Heart right ventricle (tissue), 16 donors: Measurements from ENCODE around the gene GSE1. TPM values are rescaled to one million over a fixed set of nuclear protein-coding genes. Genes with fewer than 3 reads are reported as not detected.

ENCODE experiments used
- ATAC-seq, 8 donors: fragments of 200-7000 bp; cut with Tn5 transposase; one replicate each; pipeline ENCODE4 v1.9.1; 2020; ENCODE audit warnings: mild to moderate bottlenecking in 8 of 8, moderate library complexity in 8 of 8, moderate number of reproducible peaks in 1 of 8
- DNase-seq, 2 donors: peaks; one replicate each; pipeline ENCODE4 v3.0.0-alpha.2; 2020
- H3K27ac ChIP-seq, 10 donors: fragments of 200-600 bp; sonication (generic) in 2 of 10; one replicate each; pipeline versions ENCODE4 v1.5.0 to v1.8.0; 2020 to 2022; ENCODE audit warnings: mild to moderate bottlenecking in 3 of 10
- H3K27me3 ChIP-seq, 7 donors: fragments of 200-600 bp; one replicate each; pipeline ENCODE4 v1.8.0; 2021 to 2022; ENCODE audit warnings: mild to moderate bottlenecking in 2 of 7
- H3K36me3 ChIP-seq, 9 donors: fragments of 200-600 bp; sonication (generic) in 1 of 9; one replicate each; pipeline versions ENCODE4 v1.5.0 to v1.8.0; 2020 to 2022; ENCODE audit warnings: mild to moderate bottlenecking in 2 of 9
- H3K4me1 ChIP-seq, 9 donors: fragments of 200-600 bp; sonication (generic) in 1 of 9; one replicate each; pipeline versions ENCODE4 v1.5.0 to v1.8.0; 2020 to 2022; ENCODE audit warnings: mild to moderate bottlenecking in 4 of 9
- H3K4me3 ChIP-seq, 10 donors: fragments of 200-600 bp; sonication (generic) in 2 of 10; one replicate each; pipeline versions ENCODE4 v1.5.0 to v1.8.0; 2020 to 2022; ENCODE audit warnings: mild to moderate bottlenecking in 7 of 10, moderate library complexity in 2 of 10
- H3K9me3 ChIP-seq, 11 donors: fragments of 200-600 bp in 10 of 11; sonication (generic) in 2 of 11; one replicate each; pipeline versions ENCODE4 v1.5.0 to v1.8.0; 2013 to 2022; ENCODE audit warnings: mild to moderate bottlenecking in 2 of 11, control low read depth in 1 of 11, moderate library complexity in 1 of 11
- WGBS, 2 donors: extraction: QIAGEN DNeasy Blood & Tissue Kit; methylation state at CpG; one replicate each; pipeline ENCODE4 v1.1.7; 2013; ENCODE audit warnings: inconsistent platforms in 1 of 2; 5-methylcytosine and 5-hydroxymethylcytosine counted together
- intact Hi-C, 10 donors: fragments of 100-400 bp; cut with DNase I; formaldehyde crosslinking; loops; one replicate each; pipeline versions ENCODE4 v1.11.1 to v1.14.2; 2022
- polyA plus RNA-seq, 2 donors: library from polyadenylated mRNA; stranded (reverse); fragments of 200-250 nt; gene quantifications; one replicate each; pipeline ENCODE4 v1.2.3, GENCODE V29; 2013
- total RNA-seq, 10 donors: library from RNA; stranded (reverse); fragmentation: NEBNext Ultra II Directional in 3 of 10; extraction: Animal tissue kit (Norgen Biotek cat#: 25700) in 3 of 10; gene quantifications; one replicate each; pipeline versions ENCODE4 v1.2.1 to v1.2.4, GENCODE V29; 2021 to 2023
- TF ChIP-seq, protein P1 (sequence below), 9 donors: fragments of 200-600 bp; sonication (generic) in 2 of 9; IDR thresholded peaks; one replicate each; pipeline versions ENCODE4 v1.5.0 to v1.8.0; 2021 to 2022; ENCODE audit warnings: antibody characterized with exemption in 9 of 9, mild to moderate bottlenecking in 5 of 9, moderate library complexity in 1 of 9
- donor health status: Arrhythmogenic right ventricular cardiomyopathy.
- donor health status: ischemic (EF 13 %, LVEDD 7.1; RV severe dilation, severe dysfunction).
- donor health status: healthy with polysubstance abuse.
- donor health status: DM: no; HTN: yes; CAD: no.
- donor health status: DM: no; HTN: no; CAD: no.
- donor health status: ischemic (EF 25% LVEDD 6.9; RV normal size, moderate dysfunction).
- donor health status: ischemic (EF 25% LVEDD 5.7; RV mildly dilated, moderate dysfunction).
- donor health status: healthy.
- donor health status: DM: yes; HTN: yes; CAD: no.
- donor health status: Ischemic cardiomyopathy.
- donor health status: ischemic (EF 35%, LVEDD 5.7; RV mildly dilated, moderate dysfunction).
- donor health status: nonischemic (EF 11% LVEDD 7.7; RV severe dilation, severe dysfunction).
- donor health status: DM: yes; HTN: yes; CAD: no.
- donor health status: PGD.
- donor health status: ischemic (EF 29% LVEDD 5.4; RV normal size, mild dysfunction).
- donor health status: nonischemic (EF 23%, LVEDD 6.1; RV moderate dilation, normal function).

Gene GSE1
- total and polyA plus RNA-seq, 12 donors = 15.6 to 53.2 (median 32.6) TPM

DNA sequence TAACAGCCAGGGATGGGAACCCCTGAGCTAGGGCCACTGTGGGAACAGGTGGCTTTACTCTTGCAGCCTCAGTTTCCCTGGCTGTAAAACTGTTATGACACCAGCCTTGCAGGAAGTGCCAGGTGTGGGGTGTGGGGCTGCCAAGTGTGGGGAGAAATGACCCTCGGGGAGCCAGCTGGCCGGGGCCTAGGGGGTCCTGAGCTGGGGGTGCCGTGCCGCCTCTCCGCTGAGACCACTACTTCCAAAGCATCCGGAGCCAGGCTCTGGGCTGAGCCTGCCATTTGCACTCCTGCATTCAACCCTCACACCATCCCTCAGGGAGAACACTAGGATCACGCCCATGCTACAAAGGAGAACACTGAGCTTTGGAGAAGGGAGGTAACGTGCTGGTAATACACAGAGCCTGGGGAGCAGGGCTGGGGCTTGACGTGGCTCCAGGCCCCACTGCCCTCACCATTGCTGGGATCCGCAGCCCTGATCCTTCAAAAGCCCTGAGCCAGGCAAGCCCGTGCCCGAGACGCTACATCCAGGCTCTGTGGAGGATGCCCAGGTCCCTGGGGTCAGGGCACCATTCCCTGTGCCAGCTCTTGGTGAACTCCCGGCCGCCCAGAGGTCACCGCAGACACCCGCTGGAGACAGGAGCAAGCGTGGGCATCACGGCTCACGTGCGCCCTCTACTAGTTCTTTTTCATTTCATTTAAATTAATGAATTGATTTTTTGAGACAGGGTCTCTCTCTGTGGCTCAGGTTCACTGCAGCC, 104.5 kb downstream of the GSE1 start:
- no peaks in the 10 kb centered on the region for H3K36me3 ChIP-seq
- DNase-seq (peak; percentile 57 to 68), ATAC-seq (peak; percentile 41 to 74 (median 59))
- 44 to 47% methylated on average over 21 of the region's 21 CpGs for WGBS, 2 donors
- intact Hi-C loops = loop anchor here (1.0 to 10.0 kb wide), 11 partner anchors 40 to 603 kb away; partner anchors contain the start of gene CIBAR2 (in 1 of the 10)
- peaks cover 0 to 7% (median 0%) of the 10 kb centered on the region in 7 donors for H3K27me3 ChIP-seq
- TF ChIP-seq, protein P1, sequence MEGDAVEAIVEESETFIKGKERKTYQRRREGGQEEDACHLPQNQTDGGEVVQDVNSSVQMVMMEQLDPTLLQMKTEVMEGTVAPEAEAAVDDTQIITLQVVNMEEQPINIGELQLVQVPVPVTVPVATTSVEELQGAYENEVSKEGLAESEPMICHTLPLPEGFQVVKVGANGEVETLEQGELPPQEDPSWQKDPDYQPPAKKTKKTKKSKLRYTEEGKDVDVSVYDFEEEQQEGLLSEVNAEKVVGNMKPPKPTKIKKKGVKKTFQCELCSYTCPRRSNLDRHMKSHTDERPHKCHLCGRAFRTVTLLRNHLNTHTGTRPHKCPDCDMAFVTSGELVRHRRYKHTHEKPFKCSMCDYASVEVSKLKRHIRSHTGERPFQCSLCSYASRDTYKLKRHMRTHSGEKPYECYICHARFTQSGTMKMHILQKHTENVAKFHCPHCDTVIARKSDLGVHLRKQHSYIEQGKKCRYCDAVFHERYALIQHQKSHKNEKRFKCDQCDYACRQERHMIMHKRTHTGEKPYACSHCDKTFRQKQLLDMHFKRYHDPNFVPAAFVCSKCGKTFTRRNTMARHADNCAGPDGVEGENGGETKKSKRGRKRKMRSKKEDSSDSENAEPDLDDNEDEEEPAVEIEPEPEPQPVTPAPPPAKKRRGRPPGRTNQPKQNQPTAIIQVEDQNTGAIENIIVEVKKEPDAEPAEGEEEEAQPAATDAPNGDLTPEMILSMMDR (IDR thresholded peaks at IDR 0.05) = peak; percentile 72 to 88 (median 83)
- H3K27ac ChIP-seq = no peak overlapping the region
- H3K4me3 ChIP-seq = no peak overlapping the region
- H3K4me1 ChIP-seq = peaks cover 0 to 35% (median 21%) of the 10 kb centered on the region in 9 donors
- no peaks in the 10 kb centered on the region for H3K9me3 ChIP-seq

DNA sequence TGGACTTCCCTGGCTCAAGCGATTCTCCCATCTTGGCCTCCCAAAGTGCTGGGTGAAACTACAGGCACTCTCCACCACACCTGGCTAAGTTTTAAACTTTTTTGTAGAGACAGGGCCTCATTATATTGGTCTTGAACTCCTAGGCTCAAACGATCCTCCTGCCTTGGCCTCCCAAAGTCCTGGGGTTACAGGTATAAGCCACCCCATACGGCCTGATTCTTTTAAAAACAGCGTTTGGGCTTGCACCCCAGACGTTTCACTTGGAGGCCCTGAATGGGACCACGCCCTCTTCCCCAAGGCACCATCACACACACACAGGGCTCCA, 105.0 kb downstream of the GSE1 start:
- Histone ChIP-seq H3K36me3 (no peaks in the 10 kb centered on the region), H3K27me3 (peaks cover 0 to 7% (median 0%) of the 10 kb centered on the region in 7 donors), H3K4me3 (no peak overlapping the region), H3K27ac (no peak overlapping the region), H3K4me1 (peaks cover 0 to 35% (median 21%) of the 10 kb centered on the region in 9 donors), H3K9me3 (no peaks in the 10 kb centered on the region)
- intact Hi-C loops = loop anchor here (1.0 to 10.0 kb wide), 11 partner anchors 41 to 603 kb away; partner anchors contain the start of gene CIBAR2 (in 1 of the 10)
- no peak for ATAC-seq
- TF ChIP-seq, protein P1 (IDR thresholded peaks at IDR 0.05) = peak in 1 of 9 donors; percentile 18
- no peak for DNase-seq
- 44 to 48% methylated on average over 6 of the region's 6 CpGs for WGBS, 2 donors

DNA sequence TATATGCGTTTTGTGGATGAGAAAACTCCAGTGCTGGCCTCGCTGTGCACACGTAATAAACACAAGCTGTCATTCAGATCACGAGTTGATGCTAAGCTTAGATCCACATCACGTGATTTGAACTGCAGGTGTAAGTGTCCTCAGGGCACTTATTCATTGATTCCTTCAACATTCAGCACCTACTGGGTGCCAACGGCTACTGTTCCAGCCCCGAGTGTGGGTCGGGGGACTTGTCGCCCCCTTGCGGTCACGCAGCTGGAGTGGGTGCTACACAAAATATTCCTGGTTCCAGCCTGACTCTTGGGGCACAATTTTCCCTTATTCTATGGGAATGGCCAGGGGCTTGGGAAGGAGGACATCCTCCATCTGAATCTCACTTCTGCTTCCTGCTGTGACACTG, 105.6 kb downstream of the GSE1 start:
- intact Hi-C loops = loop anchor here (1.0 to 10.0 kb wide), 11 partner anchors 41 to 604 kb away; partner anchors contain the start of gene CIBAR2 (in 1 of the 10)
- no peak for ATAC-seq
- WGBS, 2 donors = 32 to 38% methylated on average over 11 of the region's 11 CpGs

DNA sequence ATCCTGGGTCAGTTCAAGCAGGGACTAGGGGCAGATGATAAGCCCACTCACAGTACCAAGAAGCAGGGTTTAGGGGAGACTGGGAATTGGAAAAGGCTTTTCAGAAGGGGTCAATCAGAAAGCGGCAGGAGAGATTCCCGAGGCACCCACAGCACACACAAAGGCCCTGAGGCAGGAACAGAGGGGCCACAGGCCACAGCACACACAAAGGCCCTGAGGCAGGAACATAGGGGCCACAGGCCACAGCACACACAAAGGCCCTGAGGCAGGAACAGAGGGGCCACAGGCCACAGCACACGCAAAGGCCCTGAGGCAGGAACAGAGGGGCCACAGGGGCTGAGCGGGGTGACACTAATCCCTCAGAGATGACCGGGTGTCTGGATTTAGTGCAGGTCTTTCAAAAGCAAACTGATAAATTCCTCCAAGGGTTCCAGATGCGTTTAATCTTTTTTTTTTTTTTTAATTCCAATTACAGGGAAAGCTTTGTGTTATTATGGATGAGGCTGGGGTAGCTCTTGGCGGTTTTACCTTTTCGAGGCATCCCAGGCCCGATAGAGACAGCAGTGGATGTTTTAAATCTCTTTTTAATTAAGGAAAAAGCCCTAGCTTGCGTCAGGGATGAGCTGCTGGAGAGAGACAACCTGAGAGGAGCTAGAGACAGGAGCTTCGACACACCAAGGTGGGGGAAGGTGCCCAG, 106.6 kb downstream of the GSE1 start:
- H3K9me3 ChIP-seq = no peaks in the 10 kb centered on the region
- intact Hi-C loops = loop anchor here (2.0 to 10.0 kb wide), 11 partner anchors 42 to 605 kb away; partner anchors contain the start of gene CIBAR2 (in 1 of the 10)
- 86 to 94% methylated on average over 11 of the region's 11 CpGs for WGBS, 2 donors
- no peak overlapping the region for H3K27ac ChIP-seq
- no peak overlapping the region for H3K4me3 ChIP-seq
- peaks cover 0 to 7% (median 0%) of the 10 kb centered on the region in 7 donors for H3K27me3 ChIP-seq
- H3K4me1 ChIP-seq = peaks cover 0 to 35% (median 21%) of the 10 kb centered on the region in 9 donors
- DNase-seq (no peak), ATAC-seq (no peak)
- TF ChIP-seq, protein P1 (IDR thresholded peaks at IDR 0.05) = no peak
- no peaks in the 10 kb centered on the region for H3K36me3 ChIP-seq

More for the DNA sequence above, 105.6 kb downstream of the GSE1 start:
- Histone ChIP-seq H3K27ac (no peak overlapping the region), H3K4me1 (peaks cover 0 to 35% (median 21%) of the 10 kb centered on the region in 9 donors), H3K27me3 (peaks cover 0 to 7% (median 0%) of the 10 kb centered on the region in 7 donors), H3K9me3 (no peaks in the 10 kb centered on the region), H3K4me3 (no peak overlapping the region), H3K36me3 (no peaks in the 10 kb centered on the region)
- TF ChIP-seq, protein P1 (IDR thresholded peaks at IDR 0.05) = peak; percentile 23 to 60 (median 49)
- no peak for DNase-seq
